ENCODE measurements around the gene C16orf74.

Gene C16orf74

DNA sequence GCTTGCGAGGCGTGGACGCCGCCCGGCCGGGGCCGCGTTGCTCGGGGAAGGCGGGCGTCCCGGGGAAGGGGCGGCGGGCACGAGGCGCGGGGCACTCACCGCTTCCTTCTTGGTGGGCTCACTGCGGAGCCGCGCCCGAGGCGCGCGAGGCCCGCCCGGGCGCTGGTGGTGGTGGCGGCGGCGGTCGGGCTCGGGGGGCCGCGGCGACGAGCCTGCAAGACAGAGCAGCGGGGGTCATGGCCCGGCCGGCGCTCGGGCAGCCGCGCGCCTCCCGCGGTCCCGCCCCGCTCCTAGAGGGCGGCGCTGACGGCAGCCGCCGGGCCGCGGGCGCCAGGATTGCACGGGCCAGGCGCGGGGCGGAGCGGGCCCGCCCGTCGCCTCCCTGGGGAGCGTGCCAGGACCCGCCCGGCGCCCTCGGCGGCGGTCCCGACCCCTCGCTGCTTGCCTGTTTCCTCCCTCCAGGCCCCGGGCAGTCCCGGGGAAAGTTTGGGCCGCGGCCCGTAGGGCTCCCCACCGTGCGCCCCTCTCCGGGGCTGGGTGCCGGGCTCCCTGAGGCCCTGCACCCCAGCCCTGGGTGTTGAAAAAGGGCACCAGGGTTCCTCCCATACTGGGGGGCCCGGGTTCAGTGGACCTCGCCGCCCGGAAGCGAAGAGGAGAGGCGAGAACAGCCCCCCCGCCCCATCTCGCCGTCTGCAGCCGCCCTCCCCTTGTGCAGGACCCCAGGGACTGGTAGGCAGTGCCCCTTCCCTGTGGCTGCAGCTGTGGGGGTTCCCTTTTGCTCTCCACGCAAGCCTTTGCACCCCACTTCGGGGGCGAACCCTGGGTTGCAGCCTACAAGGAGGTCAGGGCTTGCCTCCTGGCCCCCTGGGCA, at the start of gene C16orf74:
TSS of gene C16orf74 (minus strand) at position 270 of the 871 bp plus-strand sequence. CDS start 15,879 bp downstream, outside the sequence.
- no peak for DNase-seq

DNA sequence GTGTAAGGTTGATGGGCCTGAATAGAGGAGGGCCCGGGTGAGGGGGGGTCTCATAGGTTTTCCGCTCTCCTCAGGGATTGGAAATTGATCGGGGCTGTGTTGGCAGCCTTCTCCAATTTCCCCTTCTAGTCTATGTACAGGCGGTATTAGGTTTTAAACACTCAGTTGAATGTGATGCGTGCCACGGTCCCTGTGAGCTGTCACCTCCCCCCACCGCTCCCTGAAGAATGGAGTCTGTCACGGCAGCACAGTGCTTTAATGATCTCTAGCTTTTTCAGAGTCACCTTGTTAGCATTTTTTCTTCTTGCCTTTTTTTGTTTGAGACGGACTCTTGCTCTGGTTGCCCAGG, 49.4 kb upstream of the C16orf74 start:
- DNase-seq = no peak

- peak; percentile 58 for DNase-seq
Observed at GRCh38 chr16:85799497-85800320, 48.8 kb upstream of the C16orf74 start, which contains the start of the genes COX4I1 and EMC8. TSS of gene COX4I1 (plus strand) at chr16:85799695. CDS start at chr16:85801206, 1,511 bp downstream. TSS of gene EMC8 (minus strand) at chr16:85799544. CDS start at chr16:85799295, 249 bp downstream.

- DNase-seq = no peak
Observed at GRCh38 chr16:85798901-85799496, 48.1 kb upstream of the C16orf74 start.

- DNase-seq = no peak
Observed at GRCh38 chr16:85798283-85798776, 47.4 kb upstream of the C16orf74 start.

DNA sequence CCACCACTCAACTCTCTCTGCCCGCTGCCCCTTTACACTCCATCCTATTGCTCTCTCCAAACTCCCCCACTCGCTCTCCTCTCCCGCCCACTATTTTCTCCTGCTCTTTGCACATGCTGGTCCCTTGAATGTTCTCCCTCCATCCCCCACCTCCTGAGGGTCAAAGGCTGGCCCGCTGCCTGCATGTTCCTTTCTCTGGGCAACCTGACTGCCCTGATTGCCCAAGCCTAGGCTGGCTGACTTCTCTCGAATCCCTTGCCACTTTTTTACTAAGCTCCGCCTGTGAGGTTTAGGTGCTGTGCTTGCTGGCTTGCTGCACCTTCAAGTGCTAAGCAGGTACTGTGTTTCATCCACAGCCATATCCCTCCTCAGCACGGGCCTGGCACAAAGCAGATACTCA, 45.7 kb upstream of the C16orf74 start:
- DNase-seq = no peak

DNA sequence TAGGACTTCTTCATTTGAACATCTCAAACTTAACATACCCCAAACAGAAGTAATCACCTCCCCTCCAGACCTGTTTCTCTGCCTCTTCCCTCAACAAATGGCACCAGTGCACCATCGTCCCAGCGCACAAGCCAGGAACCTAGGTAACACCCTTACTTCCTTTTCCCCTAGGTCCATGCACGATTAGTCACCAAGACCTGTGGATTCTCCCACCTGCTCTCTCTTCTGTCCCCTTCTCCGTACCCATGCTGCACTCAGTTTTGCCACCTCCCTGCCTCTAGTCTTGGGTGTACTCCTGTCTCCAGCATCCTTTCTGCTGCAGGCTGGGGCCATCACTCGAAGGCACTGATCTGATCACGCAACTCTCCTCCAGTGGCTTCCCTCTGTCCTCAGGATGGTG, 45.3 kb upstream of the C16orf74 start:
- no peak for DNase-seq

- DNase-seq = no peak
Observed at GRCh38 chr16:85794696-85795095, 43.8 kb upstream of the C16orf74 start.

DNA sequence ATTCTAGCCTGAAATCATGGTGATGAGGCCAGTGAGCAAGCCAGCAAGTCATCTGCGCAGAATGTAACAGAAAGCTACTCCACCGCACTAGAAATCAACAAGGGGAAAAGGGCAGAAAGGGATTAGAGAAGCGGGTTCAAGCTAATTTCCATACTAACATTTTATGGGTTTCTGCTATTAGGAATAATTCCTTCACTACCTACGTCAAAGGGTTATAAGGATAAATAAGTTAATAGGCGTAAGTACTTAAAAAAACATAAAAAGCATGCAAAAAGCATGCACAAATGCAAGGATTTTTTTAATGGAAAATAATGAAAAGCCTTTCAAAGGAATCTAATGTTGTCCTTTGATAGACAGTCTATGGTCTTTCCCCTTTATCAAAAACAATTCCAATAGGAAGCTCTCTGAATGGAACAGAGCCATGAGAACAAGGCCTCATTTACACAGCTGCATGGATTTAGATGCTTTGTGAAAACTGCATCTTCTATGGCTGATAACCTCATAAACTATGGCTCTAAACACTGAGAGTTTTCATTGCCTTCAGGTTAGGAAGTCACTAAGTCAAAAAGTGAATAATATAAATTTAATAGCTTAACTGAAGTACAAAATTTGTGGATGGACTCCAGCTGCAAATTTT, 42.9 kb upstream of the C16orf74 start:
- DNase-seq = no peak

DNA sequence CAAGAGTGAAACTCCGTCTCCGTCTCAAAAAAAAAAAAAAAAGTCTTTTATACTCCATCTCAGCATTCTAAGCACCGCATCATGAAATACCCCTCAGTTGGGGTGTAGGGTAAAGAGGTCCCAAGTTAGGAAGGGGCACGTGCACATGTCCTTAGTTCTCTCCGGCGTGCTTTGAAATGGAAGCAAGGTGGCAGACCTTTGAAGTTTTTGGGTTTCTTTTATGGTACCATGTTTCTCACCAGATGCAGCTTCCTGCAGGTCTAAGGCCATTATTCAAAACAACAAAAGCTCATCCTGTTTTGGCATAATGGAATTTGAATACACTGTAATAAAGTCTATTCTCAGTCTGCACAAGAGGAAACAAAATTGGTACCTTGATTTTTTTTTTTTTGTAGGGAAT, 38.9 kb upstream of the C16orf74 start:
- DNase-seq = no peak

GRCh38 chr16:85788819-85789218, 37.9 kb upstream of the C16orf74 start:
- no peak for DNase-seq

DNA sequence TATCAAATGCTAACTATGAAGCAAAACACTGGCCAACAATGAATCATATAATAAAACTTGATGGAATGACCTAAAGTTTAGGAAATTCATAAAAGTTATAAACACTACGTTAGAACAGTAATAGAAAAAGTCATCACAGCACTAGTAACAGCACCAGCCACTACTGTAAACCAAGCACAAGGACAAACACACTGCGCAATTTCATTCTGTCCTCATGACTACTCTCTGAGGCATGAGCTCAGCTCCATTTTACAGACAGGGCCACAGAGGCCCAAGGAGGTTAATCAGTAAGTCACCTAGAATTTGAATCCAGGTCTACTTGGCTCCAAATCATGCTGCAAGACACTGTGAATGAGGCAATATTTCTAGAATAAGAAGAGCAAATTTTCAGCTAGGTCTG, 35.0 kb upstream of the C16orf74 start:
- DNase-seq = no peak

GRCh38 chr16:85784813-85785212, 33.9 kb upstream of the C16orf74 start:
- no peak for DNase-seq

DNA sequence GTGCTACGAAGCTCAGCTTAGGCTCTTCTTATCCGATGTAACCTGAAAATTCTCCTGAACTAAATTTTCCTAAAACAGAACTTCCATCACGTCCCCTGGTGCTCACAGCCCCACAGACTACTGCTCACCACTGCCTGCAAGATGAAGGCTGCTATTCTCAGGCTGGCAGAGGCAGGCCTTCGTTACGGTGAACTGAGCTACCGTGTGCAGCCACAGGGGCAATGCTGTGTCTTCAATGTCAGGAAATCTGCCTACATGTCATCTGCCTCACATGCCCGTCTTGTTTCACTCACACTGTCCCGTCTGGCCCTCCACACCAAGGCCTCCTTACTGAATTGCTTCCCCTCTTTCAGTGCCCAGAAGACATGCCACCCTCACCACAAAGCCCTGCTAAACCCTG, 32.5 kb upstream of the C16orf74 start:
- DNase-seq = no peak

GRCh38 chr16:85782451-85782850, 31.6 kb upstream of the C16orf74 start:
- DNase-seq = no peak

DNA sequence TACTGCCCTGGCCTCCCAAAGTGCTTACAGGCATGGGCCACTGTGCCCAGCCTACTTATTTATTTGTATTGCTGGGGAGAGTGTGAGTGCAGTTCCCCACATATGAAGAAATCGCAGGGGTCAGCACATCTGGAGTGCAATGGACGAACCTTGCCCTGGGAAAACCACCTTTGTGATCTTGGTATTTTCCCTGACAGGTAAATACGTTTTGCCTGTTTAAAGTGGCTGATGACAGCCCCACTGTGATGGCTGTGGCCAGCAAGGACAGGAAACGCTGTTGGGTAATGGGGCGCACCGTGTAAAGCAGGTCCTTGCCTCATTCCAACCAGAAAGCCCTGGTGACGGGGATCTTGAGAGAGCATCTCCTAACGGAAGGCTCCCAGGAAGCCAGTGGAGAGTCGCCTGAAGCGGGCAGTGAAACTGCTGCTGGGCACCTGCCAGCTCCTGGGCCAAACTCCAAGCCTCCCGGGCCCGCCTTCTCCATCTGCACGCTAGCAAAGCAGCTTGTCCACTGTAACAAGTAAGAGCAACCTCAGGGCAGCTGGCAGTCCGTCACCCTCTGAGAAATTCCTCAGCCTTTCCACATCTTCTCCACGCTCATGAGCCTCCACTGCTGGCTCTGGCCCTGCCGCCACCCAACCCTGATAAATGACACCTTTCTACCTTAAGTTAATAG, 30.9 kb upstream of the C16orf74 start:
- no peak for DNase-seq

DNA sequence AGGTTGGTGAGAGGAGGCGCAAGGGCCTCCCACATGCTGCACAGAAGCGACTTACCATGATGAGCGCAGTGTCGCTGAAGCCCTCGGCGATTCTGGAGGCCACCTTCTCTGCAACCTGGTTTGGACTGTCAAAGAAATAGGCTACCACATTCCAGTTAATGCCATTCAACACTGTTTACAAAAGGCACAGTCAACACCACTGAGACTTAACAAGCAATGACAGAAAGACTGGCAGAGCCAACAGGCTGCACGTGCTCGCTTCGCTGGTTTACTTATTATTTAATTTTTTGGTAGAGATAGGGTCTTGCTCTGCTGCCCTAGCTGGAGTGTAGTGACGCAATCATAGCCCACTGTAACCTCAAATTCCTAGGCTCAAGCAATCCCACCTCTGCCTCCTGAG, 30.3 kb upstream of the C16orf74 start:
- no peak for DNase-seq

- no peak for DNase-seq
Observed at GRCh38 chr16:85780281-85780680, 29.4 kb upstream of the C16orf74 start.

DNA sequence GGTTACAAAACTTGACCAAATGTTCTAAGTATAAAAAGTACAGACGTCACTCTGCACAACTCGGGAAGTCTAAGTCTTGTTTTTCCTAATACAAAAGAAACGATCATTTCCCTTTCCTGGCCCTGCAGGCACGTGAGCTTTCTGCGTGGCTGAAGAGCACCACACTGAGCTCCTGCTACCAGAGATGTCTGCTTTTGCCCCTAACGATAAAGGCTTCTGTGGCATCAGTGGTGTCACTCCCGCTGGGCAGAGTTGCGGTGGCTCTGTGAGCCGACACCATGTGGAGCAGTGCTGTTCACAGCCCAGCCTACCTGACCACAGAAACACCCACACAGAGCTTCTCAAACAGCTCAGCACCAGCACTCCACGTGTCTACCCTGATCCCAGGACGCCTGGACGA, 28.0 kb upstream of the C16orf74 start:
- no peak for DNase-seq

- DNase-seq = no peak
Observed at GRCh38 chr16:85777583-85778310, 26.9 kb upstream of the C16orf74 start.

DNA sequence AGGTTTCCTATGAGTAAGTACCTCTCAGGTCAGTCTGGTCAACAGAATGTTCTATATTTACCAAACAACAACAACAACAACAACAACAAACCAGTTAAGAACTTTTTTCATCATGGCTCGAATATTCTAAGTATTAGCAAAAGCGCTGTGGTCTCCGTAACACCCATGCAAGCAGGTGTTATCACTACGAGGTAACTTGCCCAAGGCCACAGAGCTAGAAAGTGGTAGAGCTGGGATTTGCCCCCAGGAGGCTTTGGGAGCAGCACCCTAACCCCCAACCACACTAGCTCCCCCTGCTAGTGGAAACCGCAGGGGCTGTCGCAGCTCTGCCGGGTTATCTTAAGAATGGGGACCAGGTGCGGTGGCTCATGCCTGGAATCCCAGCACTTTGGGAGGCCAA, 23.9 kb upstream of the C16orf74 start:
- DNase-seq = no peak
